ENCODE measurements around the gene PTRH1.

The PTRH1 gene

GRCh38 chr9:127741831-127742434, 26.5 kb upstream of the PTRH1 start:
- DNase-seq (ENCODE audit: low read depth in 3 of 3), result no peak

GRCh38 chr9:127739614-127740330, 24.3 kb upstream of the PTRH1 start:
- DNase-seq (ENCODE audit: low read depth in 3 of 3), result no peak

GRCh38 chr9:127738666-127739065, 23.2 kb upstream of the PTRH1 start:
- no peak for DNase-seq (ENCODE audit: low read depth in 3 of 3)

GRCh38 chr9:127735530-127736185, 20.2 kb upstream of the PTRH1 start:
- DNase-seq (ENCODE audit: low read depth in 3 of 3), result no peak

GRCh38 chr9:127734747-127735529, 19.5 kb upstream of the PTRH1 start, which contains the start of gene TOR2A:
TSS of gene TOR2A (minus strand) at chr9:127735294. CDS start at chr9:127735270, 24 bp downstream.
- peak; percentile 95 to 96 (median 95) for DNase-seq (ENCODE audit: low read depth in 3 of 3)

GRCh38 chr9:127734247-127734746, 18.8 kb upstream of the PTRH1 start:
- DNase-seq (ENCODE audit: low read depth in 3 of 3), result no peak

GRCh38 chr9:127733614-127734013, 18.2 kb upstream of the PTRH1 start:
- DNase-seq (ENCODE audit: low read depth in 3 of 3), result no peak

- no peak for DNase-seq (ENCODE audit: low read depth in 3 of 3)
These were observed 17.0 kb upstream of the PTRH1 start for GRCh38 chr9:127732444-127732843.

- no peak for DNase-seq (ENCODE audit: low read depth in 3 of 3)
These were observed 16.5 kb upstream of the PTRH1 start for GRCh38 chr9:127731938-127732337.

- no peak for DNase-seq (ENCODE audit: low read depth in 3 of 3)
These were observed 15.4 kb upstream of the PTRH1 start for GRCh38 chr9:127730799-127731410.

GRCh38 chr9:127730262-127730661, 14.8 kb upstream of the PTRH1 start:
- DNase-seq (ENCODE audit: low read depth in 3 of 3), result no peak

- no peak for DNase-seq (ENCODE audit: low read depth in 3 of 3)
These were observed 14.2 kb upstream of the PTRH1 start for GRCh38 chr9:127729522-127730256.

- no peak for DNase-seq (ENCODE audit: low read depth in 3 of 3)
These were observed 13.3 kb upstream of the PTRH1 start for GRCh38 chr9:127728808-127729207.

GRCh38 chr9:127726871-127727270, 11.4 kb upstream of the PTRH1 start:
- no peak for DNase-seq (ENCODE audit: low read depth in 3 of 3)

- DNase-seq (ENCODE audit: low read depth in 3 of 3), result no peak
These were observed 8.5 kb upstream of the PTRH1 start for GRCh38 chr9:127724012-127724411.

- DNase-seq (ENCODE audit: low read depth in 3 of 3), result no peak
These were observed 8.0 kb upstream of the PTRH1 start for GRCh38 chr9:127723444-127723843.

- no peak for DNase-seq (ENCODE audit: low read depth in 3 of 3)
These were observed 7.5 kb upstream of the PTRH1 start for GRCh38 chr9:127723013-127723412.

- DNase-seq (ENCODE audit: low read depth in 3 of 3), result no peak
These were observed 6.7 kb upstream of the PTRH1 start for GRCh38 chr9:127722055-127722745.

GRCh38 chr9:127721391-127721821, 5.9 kb upstream of the PTRH1 start:
- DNase-seq (ENCODE audit: low read depth in 3 of 3), result no peak

GRCh38 chr9:127720865-127721227, 5.4 kb upstream of the PTRH1 start:
- DNase-seq (ENCODE audit: low read depth in 3 of 3), result no peak
